GM12878 (cell line): ENCODE measurements around the gene SETBP1. TPM values are rescaled to one million over a fixed set of nuclear protein-coding genes. Genes with fewer than 3 reads are reported as not detected.

ENCODE experiments used
- ATAC-seq: fragments of 200-7000 bp; cut with Tn5 transposase; 3 replicates; pipeline ENCODE4 v1.9.1; 2020; ENCODE audit warnings: mild to moderate bottlenecking, moderate library complexity
- BruUV-seq: library from RNA; stranded (reverse); fragments of 400-500 nt; replicated peaks from 2 replicates; lab custom pipeline; 2021; lab: Mats Ljungman, UMichigan
- CTCF ChIA-PET: fragments of 300-600 bp; sonication (Branson Sonifier 250); formaldehyde crosslinking; extraction: SDS; loops from one replicate; lab custom pipeline; 2021; ENCODE audit warnings: inconsistent platforms; lab: Yijun Ruan, JAX
- POLR2A ChIA-PET: fragments of 350-600 bp; formaldehyde crosslinking; extraction: SDS; loops from one replicate; lab custom pipeline; 2021; ENCODE audit warnings: inconsistent platforms; lab: Charles Lee
- RAD21 ChIA-PET: fragments of 300-600 bp; sonication (Branson Sonifier 250); formaldehyde crosslinking; loops from one replicate; lab custom pipeline; 2023; ENCODE audit warnings: antibody characterized with exemption; ENCODE audit not compliant: unreplicated experiment; lab: Charles Lee
- SMC1A ChIA-PET: fragments of 300-600 bp; sonication (Branson Sonifier 250); formaldehyde crosslinking; loops from one replicate; lab custom pipeline; 2023; ENCODE audit not compliant: unreplicated experiment, uncharacterized antibody; lab: Charles Lee
- DNase-seq: peaks from one replicate; pipeline ENCODE4 v3.0.0-alpha.2; 2011; ENCODE audit warnings: low read depth, low spot score
- FAIRE-seq: peaks from 3 replicates; lab custom pipeline; 2011; peaks lifted over from hg19 to GRCh38; lab: Jason Lieb, UNC
- H2AFZ ChIP-seq: 2 replicates; pipeline ENCODE4 v1.6.0; 2011; ENCODE audit warnings: low read depth, low read length, control low read depth; ENCODE audit not compliant: control insufficient read depth
- H3K27ac ChIP-seq: 2 replicates; pipeline ENCODE4 v1.5.1; 2011; ENCODE audit warnings: control low read depth; ENCODE audit not compliant: control insufficient read depth, insufficient read depth
- H3K27me3 ChIP-seq, 2 experiments: replicated peaks in 1 of 2; 2 replicates each; pipeline versions ENCODE4 v1.6.0 to v1.6.1; 2011; ENCODE audit warnings: low read length in 1 of 2; ENCODE audit not compliant: control insufficient read depth in 2 of 2, insufficient read depth in 2 of 2
- H3K36me3 ChIP-seq, 2 experiments: 2 replicates each; pipeline ENCODE4 v1.5.1; 2011; ENCODE audit warnings: low read length in 1 of 2; ENCODE audit not compliant: control insufficient read depth in 2 of 2, insufficient read depth in 2 of 2
- H3K4me1 ChIP-seq: 2 replicates; pipeline ENCODE4 v1.6.1; 2011; ENCODE audit warnings: mild to moderate bottlenecking, low read length, moderate library complexity, mixed read lengths; ENCODE audit not compliant: control insufficient read depth, insufficient read depth
- H3K4me2 ChIP-seq: 2 replicates; pipeline ENCODE4 v1.6.0; 2011; ENCODE audit warnings: control low read depth; ENCODE audit not compliant: control insufficient read depth, insufficient read depth
- H3K4me3 ChIP-seq: fragments of 200-600 bp; sonication (generic); 2 replicates; pipeline ENCODE4 v1.5.1; 2016
- H3K79me2 ChIP-seq: 2 replicates; pipeline ENCODE4 v1.6.0; 2011; ENCODE audit warnings: low read length; ENCODE audit not compliant: control insufficient read depth, insufficient read depth
- H3K9ac ChIP-seq: 2 replicates; pipeline ENCODE4 v1.8.0; 2011; ENCODE audit warnings: low read length, control low read depth, mixed read lengths; ENCODE audit not compliant: control insufficient read depth, insufficient read depth
- H3K9me3 ChIP-seq: replicated peaks from 3 replicates; pipeline ENCODE4 v1.5.1; 2011; ENCODE audit warnings: mild to moderate bottlenecking, low read length; ENCODE audit not compliant: control insufficient read depth, insufficient read depth
- H4K20me1 ChIP-seq: 2 replicates; pipeline ENCODE4 v1.6.0; 2011; ENCODE audit not compliant: control insufficient read depth, insufficient read depth
- whole genome bisulfite sequencing: methylation state at CpG from one replicate; pipeline ENCODE4 v1.1.6; 2016; ENCODE audit warnings: low lambda C conversion rate; ENCODE audit not compliant: insufficient replicate concordance, insufficient coverage; ENCODE audit errors: missing lambda C conversion rate; 5-methylcytosine and 5-hydroxymethylcytosine counted together
- in situ Hi-C: fragments of 300-500 bp; cut with MboI; formaldehyde crosslinking; loops from 9 replicates; pipeline ENCODE4 v1.14.3; 2018; ENCODE audit warnings: mixed read lengths
- intact Hi-C: fragments of 100-400 bp; cut with micrococcal nuclease; formaldehyde crosslinking; loops from one replicate; pipeline ENCODE4 v1.14.2; 2022; ENCODE audit not compliant: unreplicated experiment
- polyA plus RNA-seq, 11 experiments: library from polyadenylated mRNA; depleted of rRNA in 4 of 11; unstranded in 6 of 11; stranded (reverse) in 5 of 11; fragments of >200 nt; fragmentation: Nextera tagmentation in 4 of 11; fragmentation: Illumina TruSeq in 1 of 11; extraction: Ambion mirVana in 4 of 11; extraction: Trizol in 1 of 11; gene quantifications; 1 replicate in 1 of 11; 2 replicates in 10 of 11; pipeline versions ENCODE4 v1.2.1 to v1.2.3, GENCODE V29; 2011 to 2016; ENCODE audit warnings: inconsistent platforms in 2 of 11, missing spikeins in 2 of 11, low read depth in 1 of 11
- total RNA-seq, 4 experiments: library from RNA; depleted of rRNA in 3 of 4; stranded (reverse); fragments of >200 nt in 3 of 4; fragmentation: Illumina TruSeq in 1 of 4; extraction: Trizol in 1 of 4; gene quantifications; 2 replicates each; pipeline versions ENCODE4 v1.2.1 to v1.2.3, GENCODE V29; 2013 to 2021
- TF ChIP-seq, protein P1 (sequence below): fragments of 450-650 bp; IDR thresholded peaks from 2 replicates; pipeline ENCODE4 v1.6.1; 2017; ENCODE audit warnings: mild to moderate bottlenecking
- TF ChIP-seq, protein P2 (sequence below): fragments of 450-650 bp; IDR thresholded peaks from 2 replicates; pipeline ENCODE4 v1.6.1; 2016; ENCODE audit warnings: mild to moderate bottlenecking, moderate library complexity, borderline replicate concordance

SETBP1 gene
- total and polyA plus RNA-seq, 10 of the 15 experiments (the other 5 are each of a cell fraction or from before 2014, with no cell fraction given): 0.99 to 29.7 (median 8.3) TPM

DNA sequence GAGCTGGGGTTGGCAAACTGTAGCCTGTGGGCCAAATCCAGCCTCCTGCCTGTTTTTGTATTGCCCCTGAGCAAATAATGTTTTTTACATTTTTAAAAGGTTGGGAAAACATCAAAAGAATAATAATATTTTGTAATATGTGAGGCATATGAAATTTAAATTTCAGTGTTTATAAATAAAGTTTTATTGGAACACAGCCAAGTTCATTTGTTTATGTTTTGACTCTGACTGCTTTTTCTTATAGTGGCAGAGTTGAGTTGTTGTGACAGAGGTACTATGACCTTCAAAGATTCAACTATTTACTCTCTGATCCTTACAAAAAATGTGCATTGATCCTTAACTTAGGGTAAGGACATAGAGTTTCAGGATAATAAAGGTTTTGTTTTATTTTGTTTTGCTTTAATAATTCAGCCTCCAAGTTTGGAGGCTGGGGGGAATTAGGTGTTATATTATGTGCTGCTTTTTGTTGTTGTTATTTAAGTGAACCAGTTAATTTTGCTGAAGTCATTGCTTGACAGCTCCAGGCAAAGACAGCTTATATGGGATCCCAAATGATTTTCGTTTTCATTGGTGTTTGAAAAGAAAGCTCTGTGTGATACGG lies 24.5 kb downstream of the SETBP1 start:
- Histone ChIP-seq H3K79me2 (peaks cover 2% of the 10 kb centered on the region; the same call in 1 of the 2 replicates), H3K27me3 (no peaks in the 10 kb centered on the region), H3K4me2 (no peak overlapping the region), H4K20me1 (no peaks in the 10 kb centered on the region), H3K9ac (no peak overlapping the region), H3K27ac (no peak overlapping the region), H3K36me3 (no peaks in the 10 kb centered on the region; a peak in 1 of 4 replicates), H3K9me3 (no peaks in the 10 kb centered on the region), H3K4me1 (peaks cover 14% of the 10 kb centered on the region), H3K4me3 (no peak overlapping the region), H2AFZ (no peak overlapping the region)
- BruUV-seq: no TSS peak
- ChIA-PET POLR2A (interaction anchor here (0.7 kb wide), 1 partner anchor 20 kb away, joined by 3 read pairs; no protein-coding TSS in a partner anchor), RAD21 (interaction anchor here (0.9 to 3.5 kb wide), 3 partner anchors 14 to 22 kb away, joined by 5 to 12 read pairs (median 7); no protein-coding TSS in a partner anchor), SMC1A (interaction anchor here (0.9 to 22.0 kb wide), 7 partner anchors 12 to 166 kb away, joined by 3 to 216 read pairs (median 4); no protein-coding TSS in a partner anchor), CTCF (interaction anchor here (1.1 to 1.4 kb wide), 2 partner anchors 9 to 28 kb away, joined by 3 to 4 read pairs; no protein-coding TSS in a partner anchor)
- ATAC-seq (no peak), FAIRE-seq (no peak), DNase-seq (no peak)
- 50% methylated on average over 2 of the region's 2 CpGs for WGBS
- TF ChIP-seq, protein P1, sequence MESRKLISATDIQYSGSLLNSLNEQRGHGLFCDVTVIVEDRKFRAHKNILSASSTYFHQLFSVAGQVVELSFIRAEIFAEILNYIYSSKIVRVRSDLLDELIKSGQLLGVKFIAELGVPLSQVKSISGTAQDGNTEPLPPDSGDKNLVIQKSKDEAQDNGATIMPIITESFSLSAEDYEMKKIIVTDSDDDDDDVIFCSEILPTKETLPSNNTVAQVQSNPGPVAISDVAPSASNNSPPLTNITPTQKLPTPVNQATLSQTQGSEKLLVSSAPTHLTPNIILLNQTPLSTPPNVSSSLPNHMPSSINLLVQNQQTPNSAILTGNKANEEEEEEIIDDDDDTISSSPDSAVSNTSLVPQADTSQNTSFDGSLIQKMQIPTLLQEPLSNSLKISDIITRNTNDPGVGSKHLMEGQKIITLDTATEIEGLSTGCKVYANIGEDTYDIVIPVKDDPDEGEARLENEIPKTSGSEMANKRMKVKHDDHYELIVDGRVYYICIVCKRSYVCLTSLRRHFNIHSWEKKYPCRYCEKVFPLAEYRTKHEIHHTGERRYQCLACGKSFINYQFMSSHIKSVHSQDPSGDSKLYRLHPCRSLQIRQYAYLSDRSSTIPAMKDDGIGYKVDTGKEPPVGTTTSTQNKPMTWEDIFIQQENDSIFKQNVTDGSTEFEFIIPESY: no peak
- TF ChIP-seq, protein P2, sequence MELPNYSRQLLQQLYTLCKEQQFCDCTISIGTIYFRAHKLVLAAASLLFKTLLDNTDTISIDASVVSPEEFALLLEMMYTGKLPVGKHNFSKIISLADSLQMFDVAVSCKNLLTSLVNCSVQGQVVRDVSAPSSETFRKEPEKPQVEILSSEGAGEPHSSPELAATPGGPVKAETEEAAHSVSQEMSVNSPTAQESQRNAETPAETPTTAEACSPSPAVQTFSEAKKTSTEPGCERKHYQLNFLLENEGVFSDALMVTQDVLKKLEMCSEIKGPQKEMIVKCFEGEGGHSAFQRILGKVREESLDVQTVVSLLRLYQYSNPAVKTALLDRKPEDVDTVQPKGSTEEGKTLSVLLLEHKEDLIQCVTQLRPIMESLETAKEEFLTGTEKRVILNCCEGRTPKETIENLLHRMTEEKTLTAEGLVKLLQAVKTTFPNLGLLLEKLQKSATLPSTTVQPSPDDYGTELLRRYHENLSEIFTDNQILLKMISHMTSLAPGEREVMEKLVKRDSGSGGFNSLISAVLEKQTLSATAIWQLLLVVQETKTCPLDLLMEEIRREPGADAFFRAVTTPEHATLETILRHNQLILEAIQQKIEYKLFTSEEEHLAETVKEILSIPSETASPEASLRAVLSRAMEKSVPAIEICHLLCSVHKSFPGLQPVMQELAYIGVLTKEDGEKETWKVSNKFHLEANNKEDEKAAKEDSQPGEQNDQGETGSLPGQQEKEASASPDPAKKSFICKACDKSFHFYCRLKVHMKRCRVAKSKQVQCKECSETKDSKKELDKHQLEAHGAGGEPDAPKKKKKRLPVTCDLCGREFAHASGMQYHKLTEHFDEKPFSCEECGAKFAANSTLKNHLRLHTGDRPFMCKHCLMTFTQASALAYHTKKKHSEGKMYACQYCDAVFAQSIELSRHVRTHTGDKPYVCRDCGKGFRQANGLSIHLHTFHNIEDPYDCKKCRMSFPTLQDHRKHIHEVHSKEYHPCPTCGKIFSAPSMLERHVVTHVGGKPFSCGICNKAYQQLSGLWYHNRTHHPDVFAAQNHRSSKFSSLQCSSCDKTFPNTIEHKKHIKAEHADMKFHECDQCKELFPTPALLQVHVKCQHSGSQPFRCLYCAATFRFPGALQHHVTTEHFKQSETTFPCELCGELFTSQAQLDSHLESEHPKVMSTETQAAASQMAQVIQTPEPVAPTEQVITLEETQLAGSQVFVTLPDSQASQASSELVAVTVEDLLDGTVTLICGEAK: peak; percentile 84
- intact Hi-C loops: no loop called here
- in situ Hi-C loops: no loop called here
